ENCODE data around the gene TAS2R3.
A peak's percentile ranks its signal among the peaks of the same experiment; 100 is the strongest.

- TF ChIP-seq CTCF (IDR thresholded peaks at IDR 0.05) (peak; percentile 24 to 61 (median 42)), POLR2AphosphoS5 (IDR thresholded peaks at IDR 0.05) (no peak)
Observed at GRCh38 chr7:141785706-141786552, 22.0 kb downstream of the TAS2R3 start.
